HG02852 (cell line): Measurements from ENCODE around the gene WARS2.

Source experiments
- ATAC-seq: cut with Tn5 transposase; IDR thresholded peaks from one replicate; pipeline ENCODE4 v1.9.1; 2021; ENCODE audit warnings: mild to moderate bottlenecking, moderate library complexity; ENCODE audit not compliant: unreplicated experiment

WARS2 gene

DNA sequence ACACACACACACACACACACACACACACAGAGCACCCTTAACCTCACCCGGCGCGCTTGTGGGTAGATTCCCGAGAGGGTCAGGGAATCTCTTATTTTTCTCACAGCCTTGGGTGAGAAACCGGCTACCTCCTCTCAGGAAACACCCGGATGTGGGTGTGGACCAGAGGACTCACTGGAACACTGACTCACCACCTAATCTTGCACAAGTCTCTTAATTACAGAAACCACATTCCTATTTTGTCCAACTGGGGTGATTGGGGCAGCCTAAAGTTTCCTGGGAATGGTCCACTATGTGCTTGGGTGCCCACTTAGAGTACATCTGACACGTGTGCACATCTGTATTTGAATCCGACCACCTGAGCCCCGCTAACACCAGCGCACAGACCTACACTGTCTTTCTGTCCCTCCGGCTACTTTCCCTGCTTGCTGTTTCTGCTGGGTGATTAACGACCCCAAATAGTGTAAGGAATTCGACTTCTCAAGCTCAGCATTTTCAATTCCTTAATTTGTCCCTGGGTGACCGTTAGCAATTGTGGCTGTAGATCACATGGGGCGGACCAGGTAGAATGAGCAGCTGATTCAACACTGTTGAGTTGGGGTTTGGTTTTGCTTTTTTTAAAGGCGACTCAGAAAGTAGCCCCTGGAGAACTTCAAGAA lies 138.3 kb downstream of the WARS2 start:
- no peak for ATAC-seq

DNA sequence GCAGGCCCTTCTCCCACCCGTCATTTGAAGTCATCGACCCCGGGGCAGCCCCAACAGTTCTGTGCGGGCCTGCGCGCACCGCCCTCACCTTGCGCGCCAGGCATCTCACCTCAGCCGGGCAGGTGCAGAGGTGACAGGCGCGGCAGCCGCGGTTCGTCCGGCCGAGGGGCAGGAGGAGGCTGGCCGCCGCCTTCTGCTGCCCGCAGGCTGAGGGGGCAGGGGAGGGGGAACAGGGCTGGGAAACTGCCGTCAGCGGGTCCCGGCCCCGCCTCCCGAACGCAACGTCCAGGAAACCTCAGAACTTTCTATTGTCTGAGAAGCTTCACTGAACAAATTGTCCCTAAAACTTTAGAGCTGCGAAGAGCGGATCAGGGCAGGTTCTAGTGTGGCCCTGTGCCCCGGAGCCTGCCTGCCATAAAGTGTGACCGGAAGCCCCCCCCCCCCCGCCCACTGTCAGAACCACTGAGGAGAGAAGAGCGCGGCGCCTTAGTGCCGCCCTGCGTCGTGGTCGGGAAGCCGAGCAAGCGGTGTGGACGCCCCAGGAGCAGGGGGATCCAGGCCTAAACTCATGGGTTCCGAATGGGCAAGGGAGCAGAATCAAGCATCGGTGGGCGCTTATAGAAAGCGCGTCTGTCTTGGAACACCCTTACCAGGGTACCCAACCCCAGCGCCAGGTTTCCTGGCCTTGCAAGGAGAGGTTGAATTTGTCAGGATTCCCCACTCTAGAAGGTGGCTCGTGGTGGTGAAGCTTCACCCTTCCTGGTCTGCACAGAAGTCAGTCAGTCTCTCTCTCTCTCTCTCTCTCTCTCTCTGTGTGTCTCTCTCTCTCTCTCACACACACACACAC lies 139.0 kb downstream of the WARS2 start:
- no peak for ATAC-seq

DNA sequence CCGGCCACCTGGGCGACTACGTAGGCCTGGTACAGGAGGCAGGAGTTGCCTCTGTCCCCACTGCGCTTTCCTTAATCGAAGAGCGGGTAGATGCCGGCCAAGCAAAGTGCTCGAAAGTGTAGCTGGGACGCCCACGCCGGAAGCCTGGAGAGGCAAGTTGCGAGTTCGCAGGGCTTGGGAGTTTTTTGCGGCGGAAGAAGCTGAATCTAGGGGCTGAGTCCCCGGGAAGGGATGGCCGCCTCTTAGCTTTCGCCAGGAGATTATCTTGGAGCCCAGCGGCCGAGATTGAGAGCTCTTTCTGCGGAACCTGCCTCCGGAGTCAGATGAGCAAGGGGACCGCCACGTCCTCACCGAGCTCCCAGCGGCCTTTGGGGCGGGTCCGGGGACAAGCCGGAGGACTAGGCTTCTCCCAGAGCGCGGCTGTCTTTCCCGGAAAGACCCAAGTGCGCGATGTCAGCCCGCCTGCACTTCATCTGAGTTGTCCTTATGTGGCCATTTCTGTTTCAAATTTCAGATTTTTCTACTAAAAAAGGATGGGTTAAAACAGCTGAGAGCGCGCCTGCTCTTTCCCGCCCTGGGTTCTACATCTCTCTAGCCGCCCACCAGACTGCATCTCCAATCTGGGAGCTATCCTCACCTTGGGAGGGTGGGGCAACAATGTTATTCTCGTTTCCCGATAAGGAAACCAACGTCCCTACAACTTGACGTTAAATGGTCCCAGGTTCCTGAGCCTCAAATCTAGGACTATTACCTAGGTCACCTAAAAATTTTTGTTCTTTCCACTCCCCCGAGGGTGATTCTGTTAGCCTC lies 139.9 kb downstream of the WARS2 start:
- ATAC-seq, result peak; percentile 40

DNA sequence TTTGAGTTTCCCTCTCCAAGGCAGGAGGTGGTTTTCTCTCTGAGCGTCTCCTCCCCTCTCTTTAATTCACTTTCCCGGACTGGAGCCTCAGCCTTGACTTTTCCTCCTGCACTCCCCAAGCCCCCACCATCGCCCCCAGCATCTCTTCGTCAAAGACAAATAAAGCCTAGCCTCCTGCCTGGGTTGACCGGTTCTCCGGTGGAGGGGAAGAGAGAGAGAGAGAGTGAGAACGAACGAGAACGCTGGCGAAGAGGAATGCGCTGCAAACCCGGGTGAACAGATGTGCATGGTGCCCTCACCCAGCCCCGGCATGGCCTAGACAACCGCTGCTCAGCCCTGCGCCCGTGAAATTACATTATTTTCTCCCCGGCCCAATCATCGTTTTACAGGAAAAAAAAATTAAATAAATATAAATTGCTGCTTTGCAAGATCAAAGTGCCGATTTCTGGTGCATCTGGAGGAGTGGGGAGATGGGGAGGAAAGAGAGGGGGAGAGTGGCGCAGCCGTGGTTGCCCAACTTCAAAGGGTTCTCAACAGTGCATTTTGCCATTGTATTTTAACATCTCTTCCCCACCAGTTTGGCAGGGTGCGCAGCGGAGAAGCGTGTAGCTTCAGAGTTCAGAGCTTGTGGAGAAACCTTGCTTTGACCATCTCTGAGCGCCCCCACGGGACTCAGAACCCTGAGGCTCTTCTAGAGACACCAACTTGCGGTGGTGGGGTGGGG lies 140.9 kb downstream of the WARS2 start:
- no peak for ATAC-seq

DNA sequence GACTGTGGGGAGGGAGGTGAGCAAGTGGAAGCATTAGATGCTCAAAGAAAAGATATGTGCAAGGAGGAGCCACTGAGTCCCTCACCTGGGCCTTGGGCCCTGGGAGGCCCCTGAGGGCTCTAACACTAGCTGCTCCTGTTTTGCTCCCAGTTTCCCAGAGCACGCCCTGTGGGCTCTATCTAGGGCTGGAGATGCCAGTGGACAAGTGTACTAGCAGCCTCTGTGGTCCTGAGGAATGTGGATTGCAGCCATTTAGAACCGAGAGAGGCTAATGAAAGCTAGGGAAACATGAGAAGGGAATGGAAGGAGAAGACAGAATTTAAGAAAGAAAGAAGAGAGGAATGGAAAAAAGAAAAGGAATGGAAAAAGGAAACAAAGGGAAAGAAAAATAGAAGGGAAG lies 142.3 kb downstream of the WARS2 start:
- no peak for ATAC-seq

DNA sequence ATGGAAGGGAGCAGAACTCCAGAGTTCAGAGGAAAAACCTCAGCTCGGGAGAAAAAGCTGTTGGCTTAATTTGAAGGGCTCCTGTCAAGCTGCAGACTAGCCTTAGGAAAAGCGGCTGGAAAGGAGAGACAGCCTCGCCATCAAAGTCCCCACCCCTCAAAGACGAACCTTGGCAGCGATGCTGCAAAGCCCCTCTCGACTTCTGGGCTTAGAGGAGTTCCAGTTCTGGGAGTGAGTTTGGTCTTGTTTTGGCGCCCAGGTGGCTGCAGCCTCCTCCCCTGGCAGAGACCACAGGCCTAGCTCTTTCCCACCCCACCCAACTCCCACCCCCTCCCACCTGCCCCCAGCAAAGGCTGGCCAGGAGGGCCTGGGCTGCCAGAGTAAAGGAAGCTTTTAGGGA lies 143.2 kb downstream of the WARS2 start:
- no peak for ATAC-seq

DNA sequence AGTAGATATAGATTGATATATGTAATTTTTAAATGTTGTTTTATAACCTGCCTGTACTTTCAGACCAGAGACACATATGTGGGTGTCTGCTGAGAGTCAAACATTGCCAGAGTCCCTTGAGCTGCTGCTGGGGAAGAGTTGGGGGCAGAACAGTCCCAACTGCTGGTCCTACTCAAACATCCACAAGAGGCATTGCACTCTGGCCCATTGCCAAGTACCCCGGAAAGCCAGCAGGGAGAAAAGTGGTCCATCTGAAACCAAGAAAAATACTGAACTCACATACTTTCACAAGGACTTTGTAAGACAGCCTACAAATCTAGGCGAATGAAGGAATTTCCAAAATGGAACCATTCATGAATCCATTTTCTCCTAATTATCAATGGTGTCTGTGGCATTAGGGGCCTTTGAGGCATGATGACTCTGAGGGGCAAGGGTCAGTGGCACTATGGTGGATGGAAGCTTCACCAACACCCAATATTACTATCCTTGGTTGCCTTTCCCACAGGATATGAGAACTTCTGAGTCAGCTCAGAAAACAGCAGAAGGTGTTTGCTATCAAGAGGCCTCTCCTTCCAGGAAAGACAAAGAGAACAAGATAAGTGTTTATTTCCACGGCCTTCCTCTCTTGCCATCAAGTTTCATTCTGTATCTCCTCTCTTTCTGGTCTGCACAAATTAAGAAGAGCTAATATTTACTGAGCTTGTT lies 145.0 kb downstream of the WARS2 start:
- ATAC-seq, result no peak

DNA sequence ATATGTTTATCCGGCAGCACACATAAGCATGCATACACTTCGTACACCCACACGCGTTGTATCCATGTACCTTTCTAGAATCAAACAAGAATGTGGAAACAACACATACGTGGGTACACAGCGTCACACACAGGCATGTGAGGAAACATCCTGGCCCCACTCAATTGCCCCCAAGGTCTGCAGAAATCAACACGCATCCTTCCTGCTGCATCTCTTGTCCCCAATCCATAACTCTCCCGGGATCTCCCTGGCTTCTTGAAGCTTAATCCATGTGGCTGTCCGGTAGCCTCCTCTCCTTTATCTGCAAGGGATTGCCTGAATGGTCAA lies 146.8 kb downstream of the WARS2 start:
- no peak for ATAC-seq

DNA sequence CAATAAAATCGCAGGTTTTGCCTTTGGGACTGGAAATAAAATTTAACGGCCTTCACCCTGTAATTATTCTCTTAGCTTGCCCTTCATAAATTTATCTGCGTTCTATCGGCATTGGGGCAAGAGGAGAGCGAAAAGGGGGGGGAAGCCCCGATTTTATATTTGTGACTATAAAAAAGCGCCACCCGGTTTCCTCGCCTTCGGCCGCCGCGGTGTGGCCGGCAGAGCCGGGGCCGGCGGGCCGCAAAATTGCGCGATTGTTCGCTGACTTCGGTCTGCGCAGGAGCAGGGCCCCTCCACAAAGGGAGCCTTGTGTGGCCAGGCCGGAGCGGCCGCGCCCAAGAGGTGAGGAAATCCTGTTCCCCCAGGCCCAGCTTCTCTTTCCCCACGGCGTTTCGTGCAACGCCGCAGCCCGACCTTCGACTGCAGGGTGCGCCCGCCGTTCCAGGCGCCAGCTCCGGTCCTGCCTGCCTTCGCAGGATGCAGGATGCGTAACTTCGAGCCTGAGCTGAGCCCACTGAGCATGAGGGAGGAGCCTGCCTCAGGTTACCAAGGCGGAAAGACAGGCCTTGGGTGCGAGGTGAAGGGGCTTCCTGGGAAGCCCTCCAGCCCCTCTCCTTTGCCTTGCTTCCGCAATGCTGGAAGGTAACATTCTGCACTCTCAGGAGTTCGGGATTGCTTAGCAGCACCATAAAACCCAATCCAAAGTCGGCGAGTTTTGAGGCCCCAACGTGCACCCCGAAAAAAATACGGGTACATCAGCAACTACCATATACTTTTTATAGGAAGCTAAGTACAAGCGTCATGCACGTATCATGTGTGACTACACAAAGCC lies 147.4 kb downstream of the WARS2 start:
- no peak for ATAC-seq

DNA sequence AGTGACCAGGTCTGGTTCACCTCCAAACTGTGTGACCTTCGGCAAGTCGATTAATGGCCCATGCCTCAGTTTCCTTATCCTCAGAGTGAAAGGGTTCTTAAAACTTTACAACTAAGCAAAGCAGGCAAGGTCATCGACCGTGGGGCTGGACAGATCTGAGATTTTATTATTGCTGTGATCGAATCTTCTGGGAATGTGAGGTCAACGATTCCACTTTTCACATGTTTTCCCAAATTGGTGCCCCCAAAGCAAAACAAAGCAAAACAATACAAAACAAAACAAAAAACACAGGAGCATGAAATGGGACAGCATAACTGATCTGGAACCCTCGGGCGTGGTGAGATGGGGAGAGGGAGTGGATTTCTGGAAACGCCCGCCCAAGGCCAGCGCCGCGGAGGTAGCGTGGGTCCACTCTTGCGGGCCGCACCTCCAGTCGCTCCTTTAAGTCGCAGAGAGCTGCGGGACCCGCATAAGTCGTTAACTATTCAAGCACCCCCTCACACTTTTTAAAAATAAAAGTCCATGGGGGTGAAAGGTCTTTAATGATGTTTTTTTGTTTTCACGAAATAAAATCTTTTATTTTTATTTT lies 148.1 kb downstream of the WARS2 start:
- no peak for ATAC-seq

DNA sequence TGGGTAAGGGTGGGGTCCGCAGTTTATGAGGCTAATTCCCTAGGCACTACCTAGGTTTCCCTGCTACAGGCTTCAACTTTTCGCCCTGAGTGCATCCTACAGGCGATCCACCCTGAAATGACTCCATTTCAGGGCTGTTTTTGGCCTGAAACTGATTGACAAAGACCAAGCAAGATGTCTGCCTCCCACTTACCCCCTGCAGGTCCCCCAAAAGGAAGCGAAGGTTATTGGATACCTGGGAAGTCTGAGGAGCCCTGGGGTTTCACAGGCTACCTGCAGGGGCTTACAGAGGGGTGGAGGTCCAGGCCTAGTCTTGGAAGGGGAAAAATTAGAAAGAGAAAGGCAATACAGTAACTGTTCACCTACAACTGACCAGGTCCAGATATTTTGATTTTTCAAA lies 149.0 kb downstream of the WARS2 start:
- ATAC-seq, result no peak

DNA sequence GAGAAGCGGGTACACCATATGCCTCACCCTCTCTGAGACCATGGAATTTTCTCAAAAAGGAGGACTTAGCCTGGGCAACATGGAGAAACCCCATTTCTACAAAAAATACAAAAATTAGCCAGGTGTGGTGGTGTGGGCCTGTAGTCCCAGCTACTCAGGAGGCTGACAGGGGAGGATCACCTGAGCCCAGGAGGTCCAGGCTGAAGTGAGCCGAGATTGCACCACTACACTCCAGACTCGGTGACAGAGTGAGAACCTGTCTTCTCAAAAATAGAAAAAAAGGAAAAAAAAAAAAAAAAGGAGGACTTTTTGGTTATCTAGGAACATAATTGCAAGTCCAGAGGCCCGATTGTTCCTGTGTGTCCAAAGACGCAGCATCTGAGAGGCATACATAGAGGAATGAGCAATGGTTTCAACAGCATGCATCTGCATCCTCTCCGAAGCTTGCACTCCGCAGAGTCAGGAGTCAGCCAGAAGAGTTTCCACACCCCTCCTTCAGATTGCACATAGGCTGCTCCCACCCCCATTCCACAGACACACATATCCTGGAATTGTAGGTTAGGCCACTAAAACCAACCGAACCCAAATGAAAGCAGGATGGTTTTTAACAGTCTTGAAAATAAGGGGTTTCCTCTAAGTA lies 149.8 kb downstream of the WARS2 start:
- no peak for ATAC-seq

DNA sequence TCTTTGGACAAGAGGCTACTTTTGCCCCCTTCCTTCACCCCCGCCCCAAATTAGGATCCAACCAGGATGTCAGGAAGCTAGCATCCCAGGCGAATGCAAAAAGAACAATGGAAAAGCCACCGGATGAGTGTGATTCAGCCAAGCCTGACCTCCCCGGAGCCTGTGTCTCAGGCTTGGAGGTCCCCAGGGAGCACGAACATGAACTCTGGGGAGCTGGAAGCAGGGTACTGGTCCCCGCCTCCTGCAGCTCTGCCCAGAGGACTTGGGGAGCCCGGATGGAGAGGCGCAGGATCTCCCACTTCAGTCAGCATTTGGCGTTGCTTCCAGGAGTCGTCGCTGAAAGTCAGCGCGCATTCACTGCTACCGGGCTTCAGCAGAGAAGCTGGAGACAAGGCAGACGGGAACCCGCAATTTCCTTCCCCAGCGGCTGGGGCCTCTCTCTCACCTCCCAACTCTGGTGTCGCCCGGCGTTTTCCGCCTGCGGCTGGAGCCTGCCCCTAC lies 150.5 kb downstream of the WARS2 start:
- ATAC-seq, result no peak

DNA sequence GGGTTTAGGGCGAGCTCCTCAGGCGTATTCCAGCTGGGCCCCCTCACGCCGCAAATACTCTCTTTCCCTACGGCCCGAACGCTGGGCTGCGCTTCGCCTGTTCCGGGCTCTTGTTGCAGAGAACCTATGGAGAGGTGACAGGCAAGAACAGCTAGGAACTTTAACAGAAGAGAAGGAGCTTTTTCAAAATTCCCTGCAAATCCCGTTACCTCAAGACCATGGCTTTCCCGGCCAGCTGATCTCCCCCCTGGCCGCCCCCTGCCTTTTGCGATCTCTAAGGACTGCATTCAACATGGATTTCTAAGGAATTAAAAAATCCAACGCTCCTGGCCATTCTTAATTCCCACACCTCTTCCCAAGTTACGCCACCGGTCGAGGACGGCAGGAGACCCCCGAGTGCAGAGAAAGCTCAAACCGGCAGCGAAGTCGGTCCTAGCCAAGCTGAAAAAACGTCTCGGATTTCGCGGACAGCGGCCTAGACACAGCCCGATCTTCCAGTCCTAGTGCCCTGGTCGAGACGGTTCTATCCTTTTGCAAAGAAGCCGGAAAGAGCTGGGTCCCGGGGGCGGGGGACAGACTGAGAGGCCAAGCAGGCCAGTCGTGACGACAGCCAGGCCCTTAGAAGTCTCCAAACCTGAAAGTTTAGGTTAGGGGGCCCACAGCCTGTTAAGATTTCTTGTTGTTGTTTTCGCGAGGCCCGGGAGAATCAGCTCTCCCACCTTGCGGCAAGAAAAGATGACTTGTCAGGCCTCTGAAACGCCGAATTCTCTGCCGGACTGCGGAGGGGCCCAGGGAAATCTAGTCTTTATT lies 151.2 kb downstream of the WARS2 start:
- no peak for ATAC-seq

DNA sequence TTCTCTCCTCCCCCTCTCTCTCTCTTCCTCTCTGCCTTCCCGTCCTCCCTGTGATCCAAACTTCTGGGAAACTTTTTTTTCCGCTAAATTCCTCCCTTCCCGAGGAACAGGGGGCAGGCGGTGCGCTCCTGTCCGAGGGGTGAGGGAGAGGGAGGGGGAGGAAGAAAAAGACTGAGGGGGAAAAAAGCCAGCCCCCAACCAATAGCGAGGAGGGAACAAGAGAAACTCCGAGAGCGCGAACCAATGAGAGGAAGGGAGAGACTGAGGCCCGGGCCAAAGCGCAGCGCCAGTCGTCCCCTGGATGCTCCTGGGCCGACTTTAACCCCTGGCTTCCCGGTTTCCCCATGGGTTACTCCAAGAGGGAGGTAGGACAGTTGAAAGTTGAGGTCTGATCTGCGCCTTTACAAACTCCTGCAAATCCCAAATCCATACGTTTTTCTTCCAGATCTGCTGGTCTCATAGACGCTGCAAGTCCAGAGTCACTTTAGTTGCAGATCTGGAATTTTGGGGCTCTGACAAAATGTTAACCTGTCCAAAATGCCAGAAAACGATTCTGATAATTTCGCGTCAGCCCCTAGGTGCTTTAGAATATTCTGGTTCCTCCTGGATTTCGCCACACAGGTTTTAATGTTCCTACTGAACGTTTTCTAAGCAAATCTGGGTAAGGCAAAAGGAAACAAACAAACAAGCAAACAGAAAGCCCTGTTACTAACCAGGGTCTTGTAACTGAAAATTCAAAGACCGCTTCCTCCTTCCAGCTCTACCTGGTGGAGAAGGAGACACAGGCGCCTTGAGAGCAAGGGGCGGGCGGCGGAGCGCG lies 152.1 kb downstream of the WARS2 start, which contains the start of gene TBX15:
TSS of gene TBX15 (minus strand) at position 158 of the 820 bp plus-strand sequence. CDS start 548 bp downstream, outside the sequence.
- no peak for ATAC-seq

DNA sequence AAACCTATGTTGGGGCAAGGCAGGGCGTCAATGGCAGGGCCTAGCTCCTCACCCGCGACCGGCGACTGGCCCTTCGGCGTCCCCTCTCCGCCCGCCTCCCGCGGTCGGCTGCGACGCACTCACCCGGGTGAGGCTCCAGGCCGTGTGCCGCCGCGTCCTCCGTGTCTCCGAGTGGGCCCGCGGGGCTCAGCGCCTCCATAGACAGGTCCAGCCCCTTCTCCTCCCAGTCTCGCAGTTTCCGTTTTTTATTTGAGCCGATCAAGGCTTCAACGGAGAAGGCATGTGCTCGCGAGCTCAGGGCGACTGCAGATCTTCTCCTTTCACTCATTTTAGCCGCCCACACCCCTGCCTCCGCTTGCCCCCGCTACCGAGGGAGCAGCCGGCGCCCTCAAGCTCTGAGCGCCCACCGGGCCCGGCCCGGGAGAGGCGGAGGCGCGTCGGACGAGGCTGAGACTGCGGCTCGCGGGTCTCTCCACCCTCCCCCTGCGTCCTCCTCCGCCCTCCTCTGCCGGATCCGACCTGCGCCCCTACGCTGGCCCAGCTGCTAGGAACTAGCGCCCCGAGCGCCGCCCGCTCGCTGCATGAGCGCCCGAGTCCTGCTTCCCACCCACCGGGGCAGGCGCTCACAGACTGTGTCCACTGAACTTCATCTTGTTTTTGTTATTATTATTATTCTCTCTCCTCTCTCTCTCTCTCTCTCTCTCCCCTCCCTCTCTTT lies 152.8 kb downstream of the WARS2 start:
- no peak for ATAC-seq
